ENCODE results near the gene UBE2D3.
A peak's percentile ranks its signal among the peaks of the same experiment; 100 is the strongest.
"Not testable (repeated sequence)": the region's sequence is repeated elsewhere in the genome, so short reads cannot be mapped to it uniquely, and the experiment has no call there.

The UBE2D3 gene

DNA sequence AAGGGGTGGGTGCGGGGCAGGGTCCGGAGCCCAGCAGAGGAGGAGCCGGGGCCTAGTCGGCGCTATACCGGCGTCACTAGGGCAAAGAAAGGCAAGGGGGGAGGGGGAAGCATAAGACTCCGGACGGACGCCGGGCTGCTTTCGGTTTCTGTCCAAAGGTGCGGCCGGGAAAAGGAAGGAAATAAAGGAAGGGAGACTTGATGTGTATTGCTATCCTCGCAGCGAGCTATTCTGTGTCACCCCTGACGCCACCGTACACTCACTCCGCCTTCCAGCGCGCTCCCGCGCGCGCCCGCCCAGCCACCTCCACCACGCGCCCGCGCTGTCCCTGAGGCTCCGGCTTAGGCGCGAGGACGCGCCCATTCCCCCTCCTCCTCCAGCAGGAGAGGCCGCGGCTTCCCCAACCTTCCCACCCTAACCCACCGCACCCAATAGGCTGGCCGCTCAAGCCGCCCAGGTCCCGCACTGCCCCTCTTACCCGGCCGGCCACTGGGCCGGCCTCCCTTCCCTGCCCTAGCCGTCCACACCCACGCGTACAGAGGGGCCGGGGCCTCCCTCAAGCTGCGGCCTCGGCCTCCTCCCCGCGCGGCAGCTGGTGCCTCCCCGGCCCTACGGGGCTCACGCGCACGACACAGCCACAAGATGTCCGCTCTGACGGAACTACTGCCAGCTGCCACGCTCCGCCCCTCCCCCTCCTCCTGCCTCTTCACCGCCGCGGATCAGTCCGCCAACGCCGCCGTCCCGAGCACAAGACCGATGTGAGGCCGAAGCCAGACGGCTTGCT lies at the start of gene UBE2D3:
TSS of gene UBE2D3 (minus strand) at position 662 of the 784 bp plus-strand sequence. CDS start 1,043 bp downstream, outside the sequence.
- DNase-seq (ENCODE audit: low read depth in 1 of 2, low spot score in 1 of 2) = peak; percentile 91 to 93

GRCh38 chr4:102871772-102872171 lies 44.4 kb upstream of the UBE2D3 start:
- DNase-seq (ENCODE audit: low read depth in 1 of 2, low spot score in 1 of 2) = no peak

- DNase-seq (ENCODE audit: low read depth in 1 of 2, low spot score in 1 of 2) = no peak
Observed at GRCh38 chr4:102869569-102870197, 42.3 kb upstream of the UBE2D3 start.

DNA sequence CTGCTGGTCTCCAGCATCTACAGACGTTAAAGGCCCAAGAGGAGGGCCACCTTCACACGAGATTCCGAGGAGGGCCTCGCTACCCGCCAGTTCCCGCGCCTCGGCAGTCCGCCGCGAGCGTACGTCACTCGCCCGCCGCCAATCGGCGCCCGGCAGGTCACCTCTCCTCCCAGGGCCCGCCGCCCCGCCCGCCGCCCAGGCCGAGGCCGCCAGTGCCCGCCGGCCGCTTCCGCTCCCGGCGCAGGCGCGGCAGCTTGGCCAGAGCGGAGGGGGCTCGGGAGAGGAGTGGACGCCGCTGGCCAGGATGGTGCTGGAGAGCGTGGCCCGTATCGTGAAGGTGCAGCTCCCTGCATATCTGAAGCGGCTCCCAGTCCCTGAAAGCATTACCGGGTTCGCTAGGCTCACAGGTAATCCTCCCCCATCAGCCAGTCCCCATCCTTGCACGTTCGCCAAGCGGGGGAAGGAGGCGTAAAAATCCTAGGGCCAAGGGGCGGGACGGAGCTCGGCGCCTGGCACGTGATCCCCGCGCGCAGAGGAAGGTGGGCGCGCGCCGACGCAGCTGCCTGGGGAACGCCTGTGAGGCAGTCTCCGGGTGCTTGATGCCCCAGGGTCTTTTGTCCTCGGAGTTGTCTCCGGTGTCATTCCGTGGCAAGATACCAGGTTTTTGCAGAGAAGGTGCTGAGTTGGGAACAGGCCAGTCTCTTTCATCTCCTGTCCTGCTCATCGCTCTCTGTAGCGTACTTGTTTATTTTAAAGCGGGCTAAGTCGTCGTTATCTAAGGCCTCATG lies 41.6 kb upstream of the UBE2D3 start, which contains the start of gene CISD2:
TSS of gene CISD2 (plus strand) at position 212 of the 788 bp plus-strand sequence. CDS start at position 305, 93 bp downstream.
- peak; percentile 73 to 82 for DNase-seq (ENCODE audit: low read depth in 1 of 2, low spot score in 1 of 2)

DNA sequence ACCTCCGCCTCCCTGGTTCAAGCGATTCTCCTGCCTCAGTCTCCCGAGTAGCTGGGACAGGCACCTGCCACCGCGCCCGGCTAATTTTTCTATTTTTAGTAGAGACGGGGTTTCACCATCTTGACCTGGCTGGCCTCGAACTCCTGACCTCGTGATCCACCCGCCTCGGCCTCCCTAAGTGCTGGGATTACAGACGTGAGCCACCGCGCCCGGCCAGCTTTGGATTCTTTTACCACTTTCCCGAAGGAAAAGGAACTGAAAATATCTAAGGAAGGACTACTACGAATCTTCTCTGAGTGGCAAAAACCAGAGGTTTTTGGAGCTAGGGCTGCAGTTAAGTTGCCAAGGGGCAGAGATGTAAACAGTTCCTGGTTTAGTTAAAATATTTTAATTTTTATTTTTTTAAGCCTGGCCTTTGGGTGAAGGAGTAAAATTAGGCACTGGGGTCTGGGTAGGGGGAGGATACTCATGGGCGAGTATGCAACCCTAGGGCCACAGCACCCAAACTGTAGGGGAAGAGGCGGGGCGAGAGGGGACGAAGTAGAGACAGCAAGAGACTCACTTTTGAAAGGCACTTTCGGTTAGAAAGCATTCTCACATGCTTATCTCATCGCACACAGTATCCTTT lies 40.9 kb upstream of the UBE2D3 start:
- no peak for DNase-seq (ENCODE audit: low read depth in 1 of 2, low spot score in 1 of 2)

- no peak for DNase-seq (ENCODE audit: low read depth in 1 of 2, low spot score in 1 of 2)
Observed at GRCh38 chr4:102867278-102868152, 40.2 kb upstream of the UBE2D3 start.

GRCh38 chr4:102865327-102865726 lies 38.0 kb upstream of the UBE2D3 start:
- DNase-seq (ENCODE audit: low read depth in 1 of 2, low spot score in 1 of 2) = not testable (repeated sequence)

DNA sequence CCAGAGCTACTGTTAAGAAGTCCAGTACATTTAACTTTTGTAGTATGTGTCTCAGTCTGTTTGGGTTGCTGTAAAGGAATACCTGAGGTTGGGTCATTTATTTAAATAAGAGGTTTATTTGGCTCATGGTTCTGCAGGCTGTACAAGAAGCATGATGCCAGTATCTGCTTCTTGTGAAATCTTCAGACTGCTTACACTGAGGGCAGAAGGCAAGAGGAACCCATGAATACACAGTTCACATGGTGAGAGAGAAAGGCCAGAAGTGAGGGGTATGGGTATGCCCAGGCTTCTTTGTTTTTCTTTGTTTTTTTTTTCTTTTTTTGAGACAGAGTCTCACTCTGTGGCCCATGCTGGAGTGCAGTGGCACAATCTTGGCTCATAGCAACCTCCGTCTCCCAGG lies 35.4 kb upstream of the UBE2D3 start:
- no peak for DNase-seq (ENCODE audit: low read depth in 1 of 2, low spot score in 1 of 2)

DNA sequence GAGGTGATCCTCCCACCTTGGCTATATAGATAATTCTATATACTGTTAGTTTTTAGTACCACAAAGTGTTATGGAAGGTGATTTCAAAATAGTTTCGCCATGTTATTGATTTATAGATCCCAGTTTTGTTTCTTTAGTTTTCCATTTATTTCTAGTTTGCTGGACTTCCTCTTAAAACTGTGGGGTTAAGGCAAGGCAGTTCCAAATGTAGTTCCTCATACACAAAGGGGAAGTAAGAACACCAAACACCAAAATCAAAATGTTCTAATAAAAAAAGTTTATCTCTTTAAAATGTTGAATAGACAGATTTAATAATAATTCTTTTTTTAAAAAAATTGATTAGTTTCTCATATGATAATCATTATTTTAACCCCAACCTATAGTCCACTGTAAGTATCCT lies 34.7 kb upstream of the UBE2D3 start:
- no peak for DNase-seq (ENCODE audit: low read depth in 1 of 2, low spot score in 1 of 2)

DNA sequence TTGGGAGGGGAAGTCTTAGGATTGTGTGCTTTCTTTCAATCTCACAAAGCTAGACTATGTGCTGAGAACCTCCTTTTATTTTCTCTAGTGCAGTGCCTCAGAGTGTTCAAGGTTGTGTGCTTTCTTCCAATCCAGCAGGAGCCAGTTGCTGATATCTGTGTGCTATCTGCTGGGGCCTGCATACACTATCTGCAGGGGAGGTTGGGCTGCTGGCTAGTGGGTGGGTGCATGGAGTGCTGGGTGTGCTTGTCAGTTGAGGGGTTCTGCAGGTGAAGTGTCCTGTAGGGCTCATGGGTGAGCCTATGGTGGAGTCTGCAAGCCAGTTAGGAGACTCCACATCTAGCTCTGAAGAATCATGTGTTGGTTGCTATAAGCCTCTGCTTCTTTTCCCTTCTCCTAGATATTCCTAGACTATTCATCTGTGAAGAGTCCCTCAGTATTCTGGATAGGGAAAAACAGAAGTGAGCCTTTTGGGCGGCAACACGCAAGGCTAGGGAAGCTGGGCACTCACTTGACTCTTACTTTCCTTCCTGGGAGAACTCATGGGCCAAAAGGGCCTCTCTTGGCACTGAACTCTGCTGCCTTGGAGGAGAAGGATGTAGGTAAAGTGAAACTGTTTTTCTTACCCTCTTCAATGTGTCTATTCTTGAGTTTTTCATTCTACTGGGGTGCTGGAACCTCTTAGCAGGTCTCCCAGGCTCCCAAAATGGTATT lies 33.4 kb upstream of the UBE2D3 start:
- no peak for DNase-seq (ENCODE audit: low read depth in 1 of 2, low spot score in 1 of 2)

GRCh38 chr4:102858828-102859464 lies 31.6 kb upstream of the UBE2D3 start:
- no peak for DNase-seq (ENCODE audit: low read depth in 1 of 2, low spot score in 1 of 2)

DNA sequence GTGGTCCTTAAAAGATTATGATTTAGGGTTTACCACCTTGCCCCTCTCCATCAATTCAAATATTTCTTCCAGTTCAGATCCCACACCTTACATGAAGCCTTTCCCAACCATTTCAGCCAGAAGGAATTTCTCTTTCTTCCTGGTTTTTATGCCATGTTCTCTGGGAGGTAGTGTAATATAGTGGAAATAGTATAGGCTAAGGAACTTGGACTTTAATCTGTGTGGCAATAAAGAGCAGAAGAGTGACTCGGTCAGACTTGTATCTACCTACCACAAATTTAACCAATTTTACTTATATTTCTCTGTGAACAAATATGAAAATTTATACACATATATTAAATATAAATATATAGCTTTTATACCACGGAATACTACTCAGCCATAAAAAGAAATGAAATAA lies 23.0 kb upstream of the UBE2D3 start:
- DNase-seq (ENCODE audit: low read depth in 1 of 2, low spot score in 1 of 2) = no peak

- DNase-seq (ENCODE audit: low read depth in 1 of 2, low spot score in 1 of 2) = no peak
Observed at GRCh38 chr4:102849579-102850104, 22.3 kb upstream of the UBE2D3 start.

DNA sequence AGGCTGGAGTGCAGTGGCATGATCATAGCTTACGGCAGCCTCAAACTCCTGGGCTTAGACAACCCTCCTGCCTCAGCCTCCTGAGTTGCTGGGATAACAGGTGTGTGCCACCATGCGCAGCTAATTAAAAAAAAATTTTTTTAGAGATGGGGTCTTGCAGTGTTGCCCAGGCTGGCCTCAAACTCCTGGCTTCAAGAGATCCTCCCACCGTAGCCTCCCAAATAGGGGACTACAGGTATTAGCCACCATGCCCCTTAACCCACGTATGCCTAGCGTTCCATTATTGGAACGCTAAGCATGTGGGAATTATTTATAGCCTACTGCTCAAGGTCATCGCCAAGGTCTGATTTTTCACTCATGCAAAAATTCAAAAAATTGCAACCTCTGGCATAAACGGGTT lies 20.3 kb upstream of the UBE2D3 start:
- no peak for DNase-seq (ENCODE audit: low read depth in 1 of 2, low spot score in 1 of 2)

DNA sequence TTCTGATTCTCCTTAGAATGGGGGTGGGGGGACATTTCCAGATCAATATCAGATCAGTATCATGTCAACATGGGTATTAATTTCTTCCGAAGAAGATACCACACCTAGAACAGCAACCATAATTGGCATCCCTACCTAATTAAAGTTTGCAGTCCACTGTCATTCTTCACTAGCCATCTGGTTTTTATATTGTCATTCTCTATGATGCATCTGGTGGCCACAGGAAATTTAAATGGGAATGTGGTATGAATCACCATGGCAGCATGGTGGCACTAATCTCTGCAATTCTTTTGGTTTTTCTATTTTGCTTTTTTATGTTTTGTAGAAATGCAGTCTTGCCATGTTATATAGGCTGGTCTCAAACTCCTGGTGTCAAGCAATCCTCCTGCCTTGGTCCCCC lies 16.6 kb upstream of the UBE2D3 start:
- DNase-seq (ENCODE audit: low read depth in 1 of 2, low spot score in 1 of 2) = no peak

DNA sequence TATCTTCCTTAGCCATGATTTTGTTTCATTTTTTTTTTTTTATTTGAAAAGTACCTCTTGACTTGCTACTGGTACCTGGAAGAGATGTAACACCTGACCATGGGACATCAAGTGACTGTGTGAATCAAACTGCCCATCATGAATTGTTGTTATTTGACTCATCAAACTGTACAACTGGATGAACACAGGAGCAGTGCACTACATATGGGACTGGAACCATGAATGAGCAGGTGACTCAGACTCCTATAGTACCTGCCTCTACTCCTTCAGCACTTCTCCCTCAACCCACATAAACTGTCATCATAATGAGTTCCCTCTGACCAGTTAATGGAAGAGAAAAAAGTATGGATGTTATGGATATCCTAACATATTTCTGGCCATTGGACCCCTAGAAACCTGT lies 15.9 kb upstream of the UBE2D3 start:
- DNase-seq (ENCODE audit: low read depth in 1 of 2, low spot score in 1 of 2) = no peak

GRCh38 chr4:102842367-102842766 lies 15.0 kb upstream of the UBE2D3 start:
- no peak for DNase-seq (ENCODE audit: low read depth in 1 of 2, low spot score in 1 of 2)

GRCh38 chr4:102836596-102836995 lies 9.2 kb upstream of the UBE2D3 start:
- no peak for DNase-seq (ENCODE audit: low read depth in 1 of 2, low spot score in 1 of 2)

- DNase-seq (ENCODE audit: low read depth in 1 of 2, low spot score in 1 of 2) = no peak
Observed at GRCh38 chr4:102832667-102833066, 5.3 kb upstream of the UBE2D3 start.

All from activated T-helper 1 cell treated with anti-CD3 and anti-CD28 coated beads, Interleukin-2, amount 50 U/mL, for 16 hours (primary cell).